ENCODE data around the gene SARS2. TPM values are rescaled to one million over a fixed set of nuclear protein-coding genes. Genes with fewer than 3 reads are reported as not detected.
A peak's percentile ranks its signal among the peaks of the same experiment; 100 is the strongest.
"Not testable (repeated sequence)": the region's sequence is repeated elsewhere in the genome, so short reads cannot be mapped to it uniquely, and the experiment has no call there.

Gene SARS2
- total RNA-seq, 1 donor from 2014 or later = 24.9 TPM

DNA sequence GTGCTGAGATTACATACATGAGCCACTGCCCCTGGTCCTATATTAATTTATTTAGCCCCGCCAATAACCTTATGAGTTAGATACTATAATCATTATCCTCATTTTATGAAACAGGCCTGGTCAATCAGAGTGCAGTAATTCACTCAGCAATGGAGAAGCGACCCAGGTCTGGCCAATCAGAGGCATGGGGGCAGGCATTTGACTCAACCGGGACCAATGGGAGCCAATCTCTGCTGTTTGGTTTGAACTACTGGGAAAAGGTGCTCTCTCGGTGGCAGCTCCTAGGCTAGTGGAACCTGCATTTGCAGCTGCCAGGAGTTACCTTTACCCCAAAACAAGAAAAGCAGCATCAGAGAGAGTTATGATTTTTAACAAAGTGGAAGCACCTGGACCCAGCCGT, 37.7 kb downstream of the SARS2 start:
- no peak for DNase-seq (ENCODE audit: low spot score)

- DNase-seq (ENCODE audit: low spot score) = no peak
Observed at GRCh38 chr19:38891771-38892170, 38.8 kb downstream of the SARS2 start.

GRCh38 chr19:38890686-38891085, 39.9 kb downstream of the SARS2 start:
- no peak for DNase-seq (ENCODE audit: low spot score)

DNA sequence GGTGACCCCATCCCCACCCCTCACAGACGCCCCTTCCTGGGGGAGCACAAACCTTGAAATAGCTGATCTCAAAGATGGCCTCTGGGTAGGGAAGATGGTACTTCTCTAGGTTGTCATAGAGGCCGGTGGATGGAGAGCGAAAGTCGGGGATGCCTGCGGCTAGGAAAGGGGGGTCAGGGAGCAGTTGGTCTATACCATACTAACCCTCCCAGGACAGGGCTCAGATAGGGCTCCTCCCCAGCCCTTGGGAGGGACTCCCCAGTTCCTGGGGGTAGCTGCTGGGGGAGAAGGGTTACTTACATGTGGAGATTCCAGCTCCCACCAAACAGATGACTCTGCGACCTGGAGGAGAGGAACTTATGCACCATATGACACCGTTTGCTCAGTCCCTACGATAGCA, 40.8 kb downstream of the SARS2 start:
- no peak for DNase-seq (ENCODE audit: low spot score)

- no peak for DNase-seq (ENCODE audit: low spot score)
Observed at GRCh38 chr19:38888876-38889275, 41.7 kb downstream of the SARS2 start.

DNA sequence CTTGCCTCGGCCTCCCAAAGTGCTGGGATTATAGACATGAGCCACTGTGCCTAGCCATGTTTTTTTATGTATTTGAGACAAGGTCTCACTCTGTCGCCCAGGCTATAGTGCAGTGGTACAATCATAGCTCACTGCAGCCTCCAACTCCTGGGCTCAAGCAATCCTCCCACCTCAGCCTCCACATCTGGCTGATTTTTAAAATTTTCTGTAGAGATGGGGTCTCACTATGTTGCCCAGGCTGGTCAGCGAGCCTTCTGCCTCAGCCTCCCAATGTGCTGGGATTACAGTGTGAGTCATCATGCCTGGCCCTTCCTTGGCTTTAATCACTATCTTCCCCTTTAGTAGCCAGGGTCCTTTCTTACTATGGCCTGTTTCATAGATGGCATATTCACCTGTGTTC, 45.9 kb downstream of the SARS2 start:
- not testable (repeated sequence) for DNase-seq (ENCODE audit: low spot score)

DNA sequence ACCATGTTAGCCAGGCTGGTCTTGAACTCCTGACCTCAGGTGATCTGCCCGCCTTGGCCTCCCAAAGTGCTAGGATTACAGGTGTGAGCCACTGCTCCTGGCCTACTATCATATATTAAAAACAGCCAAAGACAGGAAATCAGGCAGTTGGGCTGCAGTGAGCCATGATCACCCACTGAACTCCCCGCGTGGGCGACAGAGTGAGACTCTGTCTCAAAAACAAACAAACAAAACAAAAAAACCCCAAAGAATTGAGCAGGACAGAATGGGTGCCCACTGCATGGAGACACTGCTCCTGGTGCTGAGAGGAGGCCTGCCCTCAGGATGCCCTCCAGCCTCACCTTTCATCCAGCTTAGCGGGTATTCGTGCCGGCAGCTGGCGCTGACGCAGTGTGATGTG, 47.3 kb downstream of the SARS2 start:
- DNase-seq (ENCODE audit: low spot score) = no peak

GRCh38 chr19:38880882-38881609, 49.5 kb downstream of the SARS2 start:
- no peak for DNase-seq (ENCODE audit: low spot score)

GRCh38 chr19:38880076-38880881, 50.3 kb downstream of the SARS2 start:
- no peak for DNase-seq (ENCODE audit: low spot score)

GRCh38 chr19:38879400-38879751, 51.2 kb downstream of the SARS2 start:
- DNase-seq (ENCODE audit: low spot score) = no peak

DNA sequence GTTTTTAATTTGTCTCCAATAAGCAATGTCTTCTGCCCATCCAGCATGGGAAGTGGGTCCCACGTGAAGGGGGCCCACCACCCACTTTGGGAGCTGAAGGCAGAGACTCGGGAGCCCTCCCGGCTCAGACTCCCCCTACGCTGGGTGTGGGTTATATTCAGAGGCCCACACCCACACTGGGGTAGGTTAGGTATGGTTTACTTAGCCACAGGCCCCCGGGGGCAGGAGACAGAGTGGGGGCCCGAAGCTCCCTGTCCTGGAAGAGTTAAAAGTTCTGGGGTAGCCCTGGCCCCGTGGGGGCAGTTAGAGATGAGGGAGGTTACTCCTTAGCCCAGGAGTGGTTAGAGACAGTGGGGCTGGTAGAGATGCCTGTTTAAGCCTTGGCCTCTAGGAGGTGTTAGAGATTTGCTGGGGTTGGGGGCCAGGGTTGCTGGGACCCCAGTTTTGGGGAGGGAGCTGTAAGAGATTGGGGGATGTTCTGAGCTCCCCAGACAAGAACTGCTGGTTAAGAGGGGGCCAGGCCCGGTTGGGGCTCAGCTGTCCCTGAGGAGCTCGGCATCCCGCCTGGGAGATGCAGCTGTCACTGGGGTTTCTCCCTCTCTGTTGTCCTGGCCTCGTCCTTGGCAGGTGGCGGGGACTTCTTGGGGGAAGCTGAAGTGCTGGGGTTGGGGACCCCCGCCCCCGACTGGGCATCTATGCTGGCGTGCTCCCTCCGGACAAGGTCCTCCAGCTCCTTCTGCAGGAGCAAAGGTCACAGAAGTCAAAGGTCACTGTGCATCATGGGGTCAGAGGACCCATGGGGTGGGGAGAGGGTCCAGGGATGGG, 51.8 kb downstream of the SARS2 start:
- DNase-seq (ENCODE audit: low spot score) = no peak

DNA sequence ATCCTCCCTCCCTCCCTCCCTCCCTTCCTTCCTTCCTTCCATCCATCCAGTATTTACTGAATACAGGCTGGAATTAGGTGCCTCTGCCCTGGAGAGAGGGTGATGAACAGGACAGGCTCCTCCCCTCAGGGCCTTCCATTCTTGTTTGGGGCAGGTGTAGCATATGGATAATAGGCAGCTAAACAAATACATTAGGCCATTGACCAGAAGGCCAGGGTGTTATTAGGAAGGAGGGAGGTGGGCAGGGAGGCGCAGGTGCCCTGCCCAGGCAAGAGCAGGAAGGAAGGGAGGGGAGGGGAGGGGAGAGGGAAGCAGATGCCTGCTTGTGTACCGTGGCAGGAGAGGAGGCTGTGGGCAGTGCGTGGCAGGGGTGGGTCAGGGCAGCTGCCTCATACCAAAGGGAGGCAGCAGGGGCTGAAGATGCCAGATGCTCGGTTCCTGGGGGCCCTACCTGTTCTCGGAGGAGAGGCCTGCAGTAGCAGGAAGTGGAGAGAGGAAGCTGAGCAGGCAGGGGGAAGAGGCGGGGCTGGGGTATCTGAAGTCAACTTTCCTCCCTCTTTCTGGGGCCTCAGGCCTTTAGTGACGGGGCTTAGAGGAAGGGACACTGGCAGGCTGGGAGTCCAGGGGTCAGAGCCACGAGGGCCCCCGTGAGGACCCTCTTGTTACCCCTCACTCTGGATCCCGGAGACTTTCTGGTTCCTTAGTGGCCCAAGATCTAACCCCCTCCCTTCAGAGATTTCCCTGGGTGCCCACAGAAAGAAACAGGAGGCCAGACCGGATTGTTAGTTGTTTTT, 52.6 kb downstream of the SARS2 start, which contains the start of gene RINL:
RINL (minus strand) TSS at position 495 of the 794 bp plus-strand sequence. CDS start 1,533 bp downstream, outside the sequence.
- no peak for DNase-seq (ENCODE audit: low spot score)

GRCh38 chr19:38875656-38876395, 54.7 kb downstream of the SARS2 start:
- no peak for DNase-seq (ENCODE audit: low spot score)

DNA sequence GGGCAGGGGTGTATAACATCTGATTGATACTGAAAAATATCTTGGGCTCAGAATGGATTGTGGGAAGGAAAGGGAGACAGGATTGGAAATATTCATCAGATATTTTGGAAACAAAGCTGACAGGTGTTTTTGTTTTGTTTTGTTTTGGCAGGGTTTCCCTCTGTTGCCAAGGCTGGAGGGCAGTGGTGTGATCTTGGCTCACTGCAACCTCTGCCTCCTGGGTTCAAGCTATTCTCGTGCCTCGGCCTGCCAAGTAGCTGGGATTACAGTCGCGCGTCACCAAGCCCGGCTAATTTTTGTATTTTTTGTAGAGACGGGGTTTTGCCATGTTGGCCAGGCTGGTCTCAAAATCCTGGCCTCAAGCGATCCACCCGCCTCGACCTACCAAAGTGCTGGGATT, 57.2 kb downstream of the SARS2 start:
- not testable (repeated sequence) for DNase-seq (ENCODE audit: low spot score)

DNA sequence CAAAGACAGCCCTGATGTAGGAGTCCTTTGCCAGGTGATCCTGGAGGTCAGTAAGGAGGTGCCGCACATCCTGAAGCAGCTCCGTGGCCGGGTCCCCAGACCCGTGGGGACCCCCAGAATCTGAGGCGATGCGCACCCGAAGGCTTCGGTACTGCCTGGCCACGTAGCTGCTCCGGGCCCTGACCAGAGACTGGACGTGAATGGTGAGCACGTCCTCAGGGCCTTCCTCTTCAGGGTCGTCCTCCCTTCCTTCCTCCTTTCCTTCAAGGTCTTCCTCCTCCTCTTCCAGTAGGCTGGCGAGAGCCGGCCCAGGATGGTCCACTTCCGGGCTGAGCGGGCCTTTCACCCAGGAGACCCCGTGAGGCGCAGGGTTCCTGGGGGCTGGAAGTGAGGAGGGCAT, 60.0 kb downstream of the SARS2 start:
- DNase-seq (ENCODE audit: low spot score) = no peak

DNA sequence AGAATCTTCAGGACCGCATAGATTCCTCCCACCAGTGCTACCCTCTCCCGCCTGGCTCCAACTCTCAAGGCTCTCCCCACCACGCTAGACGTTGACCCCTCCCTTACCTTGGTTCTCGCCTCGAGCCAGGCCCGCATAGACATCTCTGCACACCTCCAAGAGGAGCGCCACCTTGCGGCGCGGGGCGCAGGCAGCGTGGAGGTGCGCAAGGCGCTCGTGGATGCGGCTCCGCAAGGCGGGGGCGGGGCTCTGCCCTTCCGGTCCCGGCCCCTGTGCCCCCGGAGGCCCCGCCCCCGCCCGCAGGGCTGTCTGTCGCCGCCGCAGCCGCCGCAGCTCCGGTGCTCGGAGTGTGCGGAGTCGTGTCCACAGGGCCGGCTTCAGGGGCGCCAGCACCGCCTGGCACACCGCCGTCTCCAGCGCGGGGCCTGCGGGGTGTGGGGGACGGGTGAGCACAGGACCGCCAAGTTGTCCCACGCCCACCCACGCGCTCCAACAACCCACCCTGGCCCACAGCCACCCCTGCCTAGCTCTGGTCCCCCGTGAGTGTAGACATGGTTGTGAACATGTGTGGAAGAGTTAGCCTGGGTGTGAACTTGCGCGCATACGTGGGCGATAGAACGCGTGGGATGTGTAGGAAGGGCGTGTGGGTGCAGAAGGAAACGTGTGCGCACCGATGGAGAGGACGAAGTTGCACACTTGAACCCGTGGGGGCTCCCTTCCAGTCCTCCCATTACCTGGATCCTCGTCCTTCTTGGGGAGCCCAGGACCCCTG, 60.5 kb downstream of the SARS2 start:
- peak; percentile 82 for DNase-seq (ENCODE audit: low spot score)

DNA sequence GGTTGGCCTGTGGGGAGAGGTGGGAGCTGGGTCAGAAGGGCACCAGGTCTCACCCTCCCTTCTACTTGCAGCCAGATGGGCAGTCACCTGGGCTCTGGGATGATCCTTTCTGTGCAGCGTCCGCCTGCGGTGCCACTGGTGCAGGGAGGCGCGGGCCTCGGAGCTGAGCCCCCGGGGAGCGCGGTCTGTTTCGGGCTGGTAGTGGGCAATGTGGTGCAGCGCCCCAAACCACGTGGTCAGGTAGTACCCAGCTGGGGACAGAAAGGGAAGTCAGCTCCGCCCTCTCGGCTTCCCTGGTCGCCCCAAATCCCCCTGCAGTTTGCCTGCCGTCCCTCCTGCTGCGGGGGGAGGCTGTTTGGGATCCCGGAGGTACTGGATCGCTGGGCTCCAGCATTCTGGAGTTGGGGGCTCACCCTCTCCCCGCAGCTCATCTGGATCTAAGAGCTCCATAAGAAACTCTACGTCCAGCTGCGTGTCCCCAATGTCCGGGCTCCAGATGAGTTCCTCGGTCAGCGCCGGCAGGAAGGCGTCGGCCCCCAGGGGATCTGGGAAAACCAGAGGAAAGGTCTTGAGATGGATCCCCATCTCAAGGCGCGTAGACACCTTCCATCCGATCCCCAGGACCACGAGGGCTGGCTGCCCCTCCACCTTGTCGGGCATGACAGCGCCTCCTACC, 61.3 kb downstream of the SARS2 start:
- no peak for DNase-seq (ENCODE audit: low spot score)

GRCh38 chr19:38868551-38868950, 62.0 kb downstream of the SARS2 start:
- no peak for DNase-seq (ENCODE audit: low spot score)

DNA sequence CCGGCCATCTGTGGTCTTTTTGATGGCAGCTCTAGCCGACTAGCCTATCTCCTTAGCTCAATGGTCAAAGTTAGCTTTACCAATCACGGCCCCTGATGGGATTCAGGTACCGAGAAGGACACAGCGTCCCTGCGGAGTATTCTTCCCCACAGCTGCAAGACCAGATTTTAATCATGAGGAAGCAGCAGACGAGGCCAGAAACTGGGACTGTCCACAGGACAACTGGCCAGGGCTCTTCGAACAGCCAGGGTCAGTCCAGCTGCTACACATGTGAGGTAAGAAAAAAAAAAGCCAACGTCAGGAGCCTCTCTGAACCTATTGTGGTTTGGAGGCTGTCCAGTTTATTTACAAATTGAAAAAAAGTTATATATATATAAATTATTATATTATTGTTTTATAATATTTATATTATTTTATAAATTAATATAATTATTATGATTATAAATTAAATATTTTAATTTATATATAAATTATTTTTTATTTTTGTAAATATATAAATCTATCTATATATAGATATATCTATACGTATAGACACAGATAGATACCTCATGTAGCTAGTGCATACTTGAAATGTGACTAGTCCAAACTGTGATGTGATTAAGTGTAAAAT, 63.3 kb downstream of the SARS2 start:
- DNase-seq (ENCODE audit: low spot score) = no peak
